ENCODE data around the gene GSG1L.

Gene GSG1L

GRCh38 chr16:27841061-27841801 is 222.3 kb downstream of the GSG1L start:
- no peak for DNase-seq
- no peak for TF ChIP-seq POLR2A (IDR thresholded peaks at IDR 0.05; ENCODE audit: low read length)
- no peak for TF ChIP-seq GATA1 (IDR thresholded peaks at IDR 0.05; ENCODE audit: low read depth, low read length)

- no peak for TF ChIP-seq GATA1 (IDR thresholded peaks at IDR 0.05; ENCODE audit: low read depth, low read length)
- TF ChIP-seq POLR2A (IDR thresholded peaks at IDR 0.05; ENCODE audit: low read length): no peak
- no peak for DNase-seq
Observed at GRCh38 chr16:27840311-27841060, 223.0 kb downstream of the GSG1L start.

GRCh38 chr16:27839419-27839818 is 224.1 kb downstream of the GSG1L start:
- TF ChIP-seq GATA1 (IDR thresholded peaks at IDR 0.05; ENCODE audit: low read depth, low read length): no peak
- TF ChIP-seq POLR2A (IDR thresholded peaks at IDR 0.05; ENCODE audit: low read length): no peak
- no peak for DNase-seq

GRCh38 chr16:27838536-27839175 is 224.9 kb downstream of the GSG1L start:
- TF ChIP-seq POLR2A (IDR thresholded peaks at IDR 0.05; ENCODE audit: low read length) (no peak), GATA1 (IDR thresholded peaks at IDR 0.05; ENCODE audit: low read depth, low read length) (no peak)
- no peak for DNase-seq

GRCh38 chr16:27829975-27830374 is 233.5 kb downstream of the GSG1L start:
- DNase-seq: no peak
- TF ChIP-seq POLR2A (IDR thresholded peaks at IDR 0.05; ENCODE audit: low read length): no peak
- no peak for TF ChIP-seq GATA1 (IDR thresholded peaks at IDR 0.05; ENCODE audit: low read depth, low read length)

GRCh38 chr16:27828671-27829070 is 234.8 kb downstream of the GSG1L start:
- no peak for TF ChIP-seq POLR2A (IDR thresholded peaks at IDR 0.05; ENCODE audit: low read length)
- DNase-seq: no peak

- no peak for DNase-seq
Observed at GRCh38 chr16:27827765-27828164, 235.7 kb downstream of the GSG1L start.

GRCh38 chr16:27826893-27827289 is 236.6 kb downstream of the GSG1L start:
- TF ChIP-seq GATA1 (IDR thresholded peaks at IDR 0.05; ENCODE audit: low read depth, low read length) (no peak), POLR2A (IDR thresholded peaks at IDR 0.05; ENCODE audit: low read length) (no peak)
- DNase-seq: no peak

More at GRCh38 chr16:27827765-27828164, 235.7 kb downstream of the GSG1L start:
- no peak for TF ChIP-seq GATA1 (IDR thresholded peaks at IDR 0.05; ENCODE audit: low read depth, low read length)
- no peak for TF ChIP-seq POLR2A (IDR thresholded peaks at IDR 0.05; ENCODE audit: low read length)

GRCh38 chr16:27826081-27826892 is 237.2 kb downstream of the GSG1L start:
- DNase-seq: no peak
- no peak for TF ChIP-seq POLR2A (IDR thresholded peaks at IDR 0.05; ENCODE audit: low read length)
- TF ChIP-seq GATA1 (IDR thresholded peaks at IDR 0.05; ENCODE audit: low read depth, low read length): no peak

GRCh38 chr16:27824786-27825185 is 238.7 kb downstream of the GSG1L start:
- TF ChIP-seq GATA1 (IDR thresholded peaks at IDR 0.05; ENCODE audit: low read depth, low read length) (no peak), POLR2A (IDR thresholded peaks at IDR 0.05; ENCODE audit: low read length) (no peak)
- DNase-seq: no peak

- DNase-seq: no peak
- TF ChIP-seq GATA1 (IDR thresholded peaks at IDR 0.05; ENCODE audit: low read depth, low read length): no peak
Observed at GRCh38 chr16:27824006-27824405, 239.5 kb downstream of the GSG1L start.

GRCh38 chr16:27823421-27823820 is 240.1 kb downstream of the GSG1L start:
- TF ChIP-seq GATA1 (IDR thresholded peaks at IDR 0.05; ENCODE audit: low read depth, low read length) (no peak), POLR2A (IDR thresholded peaks at IDR 0.05; ENCODE audit: low read length) (no peak)
- DNase-seq: no peak

- DNase-seq: no peak
- TF ChIP-seq GATA1 (IDR thresholded peaks at IDR 0.05; ENCODE audit: low read depth, low read length) (no peak), POLR2A (IDR thresholded peaks at IDR 0.05; ENCODE audit: low read length) (no peak)
Observed at GRCh38 chr16:27822996-27823395, 240.5 kb downstream of the GSG1L start.

GRCh38 chr16:27822529-27822928 is 241.0 kb downstream of the GSG1L start:
- DNase-seq: no peak
- TF ChIP-seq GATA1 (IDR thresholded peaks at IDR 0.05; ENCODE audit: low read depth, low read length) (no peak), POLR2A (IDR thresholded peaks at IDR 0.05; ENCODE audit: low read length) (no peak)

Data from erythroblast (primary cell).